Measurements from ENCODE around the gene CMIP.

CMIP gene

GRCh38 chr16:81463296-81463890 lies 18.8 kb downstream of the CMIP start:
- DNase-seq = no peak

GRCh38 chr16:81464279-81464678 lies 19.7 kb downstream of the CMIP start:
- DNase-seq = no peak

- no peak for DNase-seq
Measured at GRCh38 chr16:81465375-81465943, 20.9 kb downstream of the CMIP start.

- DNase-seq = no peak
Measured at GRCh38 chr16:81466356-81466980, 21.9 kb downstream of the CMIP start.

- no peak for DNase-seq
Measured at GRCh38 chr16:81467072-81467471, 22.5 kb downstream of the CMIP start.

- no peak for DNase-seq
Measured at GRCh38 chr16:81467815-81468214, 23.2 kb downstream of the CMIP start.

- DNase-seq = no peak
Measured at GRCh38 chr16:81468269-81468902, 23.8 kb downstream of the CMIP start.

GRCh38 chr16:81469183-81469677 lies 24.6 kb downstream of the CMIP start:
- peak; percentile 17 for DNase-seq

GRCh38 chr16:81469710-81470535 lies 25.3 kb downstream of the CMIP start:
- DNase-seq = peak; percentile 42

GRCh38 chr16:81470796-81471636 lies 26.4 kb downstream of the CMIP start:
- DNase-seq = no peak

- no peak for DNase-seq
Measured at GRCh38 chr16:81471882-81472281, 27.3 kb downstream of the CMIP start.

GRCh38 chr16:81472391-81472790 lies 27.8 kb downstream of the CMIP start:
- DNase-seq = no peak

GRCh38 chr16:81473066-81473488 lies 28.5 kb downstream of the CMIP start:
- DNase-seq = no peak

GRCh38 chr16:81473558-81473957 lies 28.9 kb downstream of the CMIP start:
- DNase-seq = no peak

- no peak for DNase-seq
Measured at GRCh38 chr16:81473969-81474959, 29.7 kb downstream of the CMIP start.

- DNase-seq = no peak
Measured at GRCh38 chr16:81477697-81478693, 33.4 kb downstream of the CMIP start.

- DNase-seq = no peak
Measured at GRCh38 chr16:81478876-81479511, 34.4 kb downstream of the CMIP start.

GRCh38 chr16:81480606-81481206 lies 36.1 kb downstream of the CMIP start:
- no peak for DNase-seq

Measured in stimulated activated CD4-positive, alpha-beta T cell treated with anti-CD3 and anti-CD28 coated beads, Interleukin-15, amount 100 ng/mL, for 24 hours (primary cell).